ENCODE results near the gene MED25. TPM values are rescaled to one million over a fixed set of nuclear protein-coding genes. Genes with fewer than 3 reads are reported as not detected.
A peak's percentile ranks its signal among the peaks of the same experiment; 100 is the strongest.

MED25 gene
- total and polyA plus RNA-seq, 9 of the 15 experiments (the other 6 are each of a cell fraction or from before 2014, with no cell fraction given) = 4.1 to 93.9 (median 19.3) TPM

DNA sequence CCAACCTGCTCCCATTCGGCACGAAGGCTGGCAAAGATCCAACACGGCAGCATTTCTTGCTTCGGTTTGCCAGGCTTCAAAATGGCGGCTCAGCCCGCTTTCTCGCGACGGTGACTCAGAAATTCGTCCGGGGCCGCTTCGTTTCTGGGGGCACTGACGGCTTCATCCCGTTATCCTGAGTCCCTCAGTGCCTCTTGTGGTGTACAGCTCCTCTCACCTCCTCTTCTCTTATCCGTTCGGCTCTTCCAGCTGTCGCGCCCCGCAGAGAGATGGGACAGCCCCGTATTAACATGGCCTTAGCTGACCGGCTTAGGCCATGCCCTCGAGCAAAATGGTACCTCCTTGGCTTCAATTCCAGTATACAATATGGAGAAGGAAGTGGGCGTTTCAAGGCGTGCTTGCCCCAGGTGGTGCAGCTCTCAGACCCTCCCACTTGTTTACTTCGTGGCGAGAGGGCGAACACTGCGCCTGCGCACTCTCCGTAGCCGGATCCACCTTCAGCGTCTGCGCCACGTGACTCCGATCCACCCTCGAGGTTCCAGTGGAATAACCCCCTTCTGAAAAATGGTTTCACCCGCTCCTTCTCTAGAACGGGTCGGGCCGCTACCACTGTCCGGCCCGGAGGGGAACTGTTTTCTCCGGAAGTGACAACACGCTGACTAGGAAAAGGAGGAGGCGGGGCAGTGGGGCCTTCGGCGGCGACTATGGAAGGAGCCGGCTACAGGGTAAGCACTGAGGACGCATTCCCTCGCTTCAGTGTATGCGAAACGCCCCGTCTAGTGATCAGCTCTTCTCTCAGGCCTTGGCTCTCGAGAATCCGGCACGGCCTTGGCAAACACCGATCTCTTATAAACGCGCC, 59.2 kb downstream of the MED25 start, which contains the start of the genes AKT1S1 and TBC1D17 (continued):
- TF ChIP-seq, protein P1, sequence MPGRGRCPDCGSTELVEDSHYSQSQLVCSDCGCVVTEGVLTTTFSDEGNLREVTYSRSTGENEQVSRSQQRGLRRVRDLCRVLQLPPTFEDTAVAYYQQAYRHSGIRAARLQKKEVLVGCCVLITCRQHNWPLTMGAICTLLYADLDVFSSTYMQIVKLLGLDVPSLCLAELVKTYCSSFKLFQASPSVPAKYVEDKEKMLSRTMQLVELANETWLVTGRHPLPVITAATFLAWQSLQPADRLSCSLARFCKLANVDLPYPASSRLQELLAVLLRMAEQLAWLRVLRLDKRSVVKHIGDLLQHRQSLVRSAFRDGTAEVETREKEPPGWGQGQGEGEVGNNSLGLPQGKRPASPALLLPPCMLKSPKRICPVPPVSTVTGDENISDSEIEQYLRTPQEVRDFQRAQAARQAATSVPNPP (IDR thresholded peaks at IDR 0.05; ENCODE audit: borderline replicate concordance, insufficient read depth, insufficient read length) = no peak
- TF ChIP-seq GABPB2 (CRISPR knock-in tag; conservative IDR thresholded peaks at IDR 0.05) = no peak
- TF ChIP-seq ILF3 (IDR thresholded peaks at IDR 0.05; ENCODE audit: borderline replicate concordance) = no peak
- no peak for TF ChIP-seq ZFP36 (IDR thresholded peaks at IDR 0.05; ENCODE audit: low read depth, low read length, partially characterized antibody)
- TF ChIP-seq XRCC3 (IDR thresholded peaks at IDR 0.05) = no peak
- TF ChIP-seq, protein P2, sequence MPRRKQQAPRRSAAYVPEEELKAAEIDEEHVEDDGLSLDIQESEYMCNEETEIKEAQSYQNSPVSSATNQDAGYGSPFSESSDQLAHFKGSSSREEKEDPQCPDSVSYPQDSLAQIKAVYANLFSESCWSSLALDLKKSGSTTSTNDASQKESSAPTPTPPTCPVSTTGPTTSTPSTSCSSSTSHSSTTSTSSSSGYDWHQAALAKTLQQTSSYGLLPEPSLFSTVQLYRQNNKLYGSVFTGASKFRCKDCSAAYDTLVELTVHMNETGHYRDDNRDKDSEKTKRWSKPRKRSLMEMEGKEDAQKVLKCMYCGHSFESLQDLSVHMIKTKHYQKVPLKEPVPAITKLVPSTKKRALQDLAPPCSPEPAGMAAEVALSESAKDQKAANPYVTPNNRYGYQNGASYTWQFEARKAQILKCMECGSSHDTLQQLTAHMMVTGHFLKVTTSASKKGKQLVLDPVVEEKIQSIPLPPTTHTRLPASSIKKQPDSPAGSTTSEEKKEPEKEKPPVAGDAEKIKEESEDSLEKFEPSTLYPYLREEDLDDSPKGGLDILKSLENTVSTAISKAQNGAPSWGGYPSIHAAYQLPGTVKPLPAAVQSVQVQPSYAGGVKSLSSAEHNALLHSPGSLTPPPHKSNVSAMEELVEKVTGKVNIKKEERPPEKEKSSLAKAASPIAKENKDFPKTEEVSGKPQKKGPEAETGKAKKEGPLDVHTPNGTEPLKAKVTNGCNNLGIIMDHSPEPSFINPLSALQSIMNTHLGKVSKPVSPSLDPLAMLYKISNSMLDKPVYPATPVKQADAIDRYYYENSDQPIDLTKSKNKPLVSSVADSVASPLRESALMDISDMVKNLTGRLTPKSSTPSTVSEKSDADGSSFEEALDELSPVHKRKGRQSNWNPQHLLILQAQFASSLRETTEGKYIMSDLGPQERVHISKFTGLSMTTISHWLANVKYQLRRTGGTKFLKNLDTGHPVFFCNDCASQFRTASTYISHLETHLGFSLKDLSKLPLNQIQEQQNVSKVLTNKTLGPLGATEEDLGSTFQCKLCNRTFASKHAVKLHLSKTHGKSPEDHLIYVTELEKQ (CRISPR knock-in tag; IDR thresholded peaks at IDR 0.05) = no peak
- no peak for TF ChIP-seq ZNF41 (CRISPR knock-in tag; conservative IDR thresholded peaks at IDR 0.05)
- TF ChIP-seq, protein P3, sequence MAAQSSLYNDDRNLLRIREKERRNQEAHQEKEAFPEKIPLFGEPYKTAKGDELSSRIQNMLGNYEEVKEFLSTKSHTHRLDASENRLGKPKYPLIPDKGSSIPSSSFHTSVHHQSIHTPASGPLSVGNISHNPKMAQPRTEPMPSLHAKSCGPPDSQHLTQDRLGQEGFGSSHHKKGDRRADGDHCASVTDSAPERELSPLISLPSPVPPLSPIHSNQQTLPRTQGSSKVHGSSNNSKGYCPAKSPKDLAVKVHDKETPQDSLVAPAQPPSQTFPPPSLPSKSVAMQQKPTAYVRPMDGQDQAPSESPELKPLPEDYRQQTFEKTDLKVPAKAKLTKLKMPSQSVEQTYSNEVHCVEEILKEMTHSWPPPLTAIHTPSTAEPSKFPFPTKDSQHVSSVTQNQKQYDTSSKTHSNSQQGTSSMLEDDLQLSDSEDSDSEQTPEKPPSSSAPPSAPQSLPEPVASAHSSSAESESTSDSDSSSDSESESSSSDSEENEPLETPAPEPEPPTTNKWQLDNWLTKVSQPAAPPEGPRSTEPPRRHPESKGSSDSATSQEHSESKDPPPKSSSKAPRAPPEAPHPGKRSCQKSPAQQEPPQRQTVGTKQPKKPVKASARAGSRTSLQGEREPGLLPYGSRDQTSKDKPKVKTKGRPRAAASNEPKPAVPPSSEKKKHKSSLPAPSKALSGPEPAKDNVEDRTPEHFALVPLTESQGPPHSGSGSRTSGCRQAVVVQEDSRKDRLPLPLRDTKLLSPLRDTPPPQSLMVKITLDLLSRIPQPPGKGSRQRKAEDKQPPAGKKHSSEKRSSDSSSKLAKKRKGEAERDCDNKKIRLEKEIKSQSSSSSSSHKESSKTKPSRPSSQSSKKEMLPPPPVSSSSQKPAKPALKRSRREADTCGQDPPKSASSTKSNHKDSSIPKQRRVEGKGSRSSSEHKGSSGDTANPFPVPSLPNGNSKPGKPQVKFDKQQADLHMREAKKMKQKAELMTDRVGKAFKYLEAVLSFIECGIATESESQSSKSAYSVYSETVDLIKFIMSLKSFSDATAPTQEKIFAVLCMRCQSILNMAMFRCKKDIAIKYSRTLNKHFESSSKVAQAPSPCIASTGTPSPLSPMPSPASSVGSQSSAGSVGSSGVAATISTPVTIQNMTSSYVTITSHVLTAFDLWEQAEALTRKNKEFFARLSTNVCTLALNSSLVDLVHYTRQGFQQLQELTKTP (IDR thresholded peaks at IDR 0.05; ENCODE audit: low read depth in 1 of 2, partially characterized antibody in 2 of 2) = peak in 1 of 2 experiments; percentile 10
- TF ChIP-seq CHD1 (IDR thresholded peaks at IDR 0.05; ENCODE audit: low read length) = peak; percentile 54
- no peak for TF ChIP-seq ZNF124 (CRISPR knock-in tag; IDR thresholded peaks at IDR 0.05)
- peak; percentile 60; the same call in 1 of the 2 replicates for TF ChIP-seq HIVEP1 (CRISPR knock-in tag; IDR thresholded peaks at IDR 0.05)
- TF ChIP-seq SIX5 (IDR thresholded peaks at IDR 0.05; ENCODE audit: borderline replicate concordance in 1 of 2, insufficient read depth in 1 of 2, low read depth in 1 of 2, low read length in 2 of 2) = peak; percentile 18 to 45
- TF ChIP-seq SRF (CRISPR knock-in tag; IDR thresholded peaks at IDR 0.05) = no peak; a peak in 1 of 4 replicates
- TF ChIP-seq, protein P4, sequence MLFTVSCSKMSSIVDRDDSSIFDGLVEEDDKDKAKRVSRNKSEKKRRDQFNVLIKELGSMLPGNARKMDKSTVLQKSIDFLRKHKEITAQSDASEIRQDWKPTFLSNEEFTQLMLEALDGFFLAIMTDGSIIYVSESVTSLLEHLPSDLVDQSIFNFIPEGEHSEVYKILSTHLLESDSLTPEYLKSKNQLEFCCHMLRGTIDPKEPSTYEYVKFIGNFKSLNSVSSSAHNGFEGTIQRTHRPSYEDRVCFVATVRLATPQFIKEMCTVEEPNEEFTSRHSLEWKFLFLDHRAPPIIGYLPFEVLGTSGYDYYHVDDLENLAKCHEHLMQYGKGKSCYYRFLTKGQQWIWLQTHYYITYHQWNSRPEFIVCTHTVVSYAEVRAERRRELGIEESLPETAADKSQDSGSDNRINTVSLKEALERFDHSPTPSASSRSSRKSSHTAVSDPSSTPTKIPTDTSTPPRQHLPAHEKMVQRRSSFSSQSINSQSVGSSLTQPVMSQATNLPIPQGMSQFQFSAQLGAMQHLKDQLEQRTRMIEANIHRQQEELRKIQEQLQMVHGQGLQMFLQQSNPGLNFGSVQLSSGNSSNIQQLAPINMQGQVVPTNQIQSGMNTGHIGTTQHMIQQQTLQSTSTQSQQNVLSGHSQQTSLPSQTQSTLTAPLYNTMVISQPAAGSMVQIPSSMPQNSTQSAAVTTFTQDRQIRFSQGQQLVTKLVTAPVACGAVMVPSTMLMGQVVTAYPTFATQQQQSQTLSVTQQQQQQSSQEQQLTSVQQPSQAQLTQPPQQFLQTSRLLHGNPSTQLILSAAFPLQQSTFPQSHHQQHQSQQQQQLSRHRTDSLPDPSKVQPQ (CRISPR knock-in tag; IDR thresholded peaks at IDR 0.05; ENCODE audit: borderline replicate concordance) = no peak; the same call in 1 of the 2 replicates

Data from K562 (cell line).